Measurements from ENCODE around the gene FGF2. TPM values are rescaled to one million over a fixed set of nuclear protein-coding genes. Genes with fewer than 3 reads are reported as not detected.

The FGF2 gene
- total and polyA plus RNA-seq, 2 donors (not counting 1 experiment from before 2014, with no cell fraction given): 0.13 TPM; not detected in 1

GRCh38 chr4:122822466-122822865 lies 4.2 kb upstream of the FGF2 start:
- ATAC-seq (ENCODE audit: low read depth): no peak
- ChIA-PET CTCF (no interaction called here), POLR2A (no interaction called here)
- no peaks in the 10 kb centered on the region for H3K9me3 Mint-ChIP-seq (ENCODE audit: insufficient read depth)
- no peak for TF ChIP-seq CTCF (IDR thresholded peaks at IDR 0.05)
- no peak for TF ChIP-seq EZH2 (IDR thresholded peaks at IDR 0.05; ENCODE audit: borderline replicate concordance, insufficient read depth, low read depth, low read length, poor library complexity, severe bottlenecking)
- Histone ChIP-seq H3K9ac (ENCODE audit: low read length) (no peak overlapping the region), H3K27me3 (replicated peaks in 1 of 4; ENCODE audit: control extremely low read depth in 1 of 4, control insufficient read depth in 3 of 4, insufficient read depth in 4 of 4, low read length in 3 of 4) (peaks cover 0 to 26% (median 16%) of the 10 kb centered on the region in 4 experiments), H3K4me3 (ENCODE audit: control extremely low read depth in 1 of 5, extremely low read depth in 1 of 5, insufficient read depth in 1 of 5, low read depth in 2 of 5, low read length in 4 of 5) (no peak overlapping the region), H3K79me2 (ENCODE audit: control insufficient read depth, insufficient read depth, low read length) (no peaks in the 10 kb centered on the region), H3K9me3 (ENCODE audit: control extremely low read depth in 1 of 3, control insufficient read depth in 2 of 3, insufficient read depth in 1 of 3, low read length in 2 of 3) (peaks cover 0 to 8% (median 3%) of the 10 kb centered on the region in 3 donors), H3K4me2 (replicated peaks; ENCODE audit: low read depth, low read length, poor library complexity, severe bottlenecking) (no peak overlapping the region), H3K36me3 (replicated peaks in 1 of 2; ENCODE audit: control extremely low read depth in 1 of 2, control insufficient read depth in 1 of 2, extremely low read depth in 1 of 2, insufficient read depth in 2 of 2, low read length in 1 of 2) (no peaks in the 10 kb centered on the region), H3K4me1 (ENCODE audit: control insufficient read depth in 2 of 2, insufficient read depth in 2 of 2, low read length in 2 of 2) (peaks cover 4 to 7% of the 10 kb centered on the region in 2 donors), H3K27ac (ENCODE audit: low read length in 2 of 2) (no peak overlapping the region), H2AFZ (ENCODE audit: insufficient read depth, low read depth, low read length, poor library complexity, severe bottlenecking) (no peak overlapping the region), H4K20me1 (ENCODE audit: control insufficient read depth, insufficient read depth, low read length, poor library complexity, severe bottlenecking) (no peaks in the 10 kb centered on the region)
- no peak overlapping the region for H3K4me3 Mint-ChIP-seq
- no peak overlapping the region for H3K27ac Mint-ChIP-seq
- intact Hi-C loops (cut with micrococcal nuclease): no loop called here
- peaks cover 48% of the 10 kb centered on the region for H3K27me3 Mint-ChIP-seq
- peaks cover 6% of the 10 kb centered on the region for H3K4me1 Mint-ChIP-seq
- no CpG with 5 or more reads among the region's 2 CpGs for WGBS (ENCODE audit: insufficient coverage)
- no peak for DNase-seq

GRCh38 chr4:122823476-122823875 lies 3.2 kb upstream of the FGF2 start:
- Histone ChIP-seq H2AFZ (ENCODE audit: insufficient read depth, low read depth, low read length, poor library complexity, severe bottlenecking) (no peak overlapping the region), H4K20me1 (ENCODE audit: control insufficient read depth, insufficient read depth, low read length, poor library complexity, severe bottlenecking) (no peaks in the 10 kb centered on the region), H3K27me3 (replicated peaks in 1 of 4; ENCODE audit: control extremely low read depth in 1 of 4, control insufficient read depth in 3 of 4, insufficient read depth in 4 of 4, low read length in 3 of 4) (peaks cover 3 to 36% (median 26%) of the 10 kb centered on the region in 4 experiments), H3K27ac (ENCODE audit: low read length in 2 of 2) (no peak overlapping the region), H3K9ac (ENCODE audit: low read length) (no peak overlapping the region), H3K9me3 (ENCODE audit: control extremely low read depth in 1 of 3, control insufficient read depth in 2 of 3, insufficient read depth in 1 of 3, low read length in 2 of 3) (peaks cover 0 to 10% (median 3%) of the 10 kb centered on the region in 3 donors), H3K36me3 (replicated peaks in 1 of 2; ENCODE audit: control extremely low read depth in 1 of 2, control insufficient read depth in 1 of 2, extremely low read depth in 1 of 2, insufficient read depth in 2 of 2, low read length in 1 of 2) (no peaks in the 10 kb centered on the region), H3K4me2 (replicated peaks; ENCODE audit: low read depth, low read length, poor library complexity, severe bottlenecking) (no peak overlapping the region), H3K4me3 (ENCODE audit: control extremely low read depth in 1 of 5, extremely low read depth in 1 of 5, insufficient read depth in 1 of 5, low read depth in 2 of 5, low read length in 4 of 5) (no peak overlapping the region), H3K4me1 (ENCODE audit: control insufficient read depth in 2 of 2, insufficient read depth in 2 of 2, low read length in 2 of 2) (peaks cover 14 to 17% of the 10 kb centered on the region in 2 donors), H3K79me2 (ENCODE audit: control insufficient read depth, insufficient read depth, low read length) (no peaks in the 10 kb centered on the region)
- no peak overlapping the region for H3K4me3 Mint-ChIP-seq
- ChIA-PET POLR2A (no interaction called here), CTCF (no interaction called here)
- ATAC-seq (ENCODE audit: low read depth): no peak
- no peak for DNase-seq
- intact Hi-C loops (cut with micrococcal nuclease): no loop called here
- WGBS (ENCODE audit: insufficient coverage): 100% methylated on average over 1 of the region's 2 CpGs
- TF ChIP-seq EZH2 (IDR thresholded peaks at IDR 0.05; ENCODE audit: borderline replicate concordance, insufficient read depth, low read depth, low read length, poor library complexity, severe bottlenecking) (no peak), CTCF (IDR thresholded peaks at IDR 0.05) (no peak)
- no peak overlapping the region for H3K27ac Mint-ChIP-seq
- no peaks in the 10 kb centered on the region for H3K9me3 Mint-ChIP-seq (ENCODE audit: insufficient read depth)
- H3K27me3 Mint-ChIP-seq: peaks cover 55% of the 10 kb centered on the region
- peaks cover 16% of the 10 kb centered on the region for H3K4me1 Mint-ChIP-seq
